GM18499 (cell line): ENCODE data around the gene GALNT9.

Experiments used
- ATAC-seq: cut with Tn5 transposase; IDR thresholded peaks from one replicate; pipeline ENCODE4 v1.9.1; 2021; ENCODE audit warnings: moderate number of reproducible peaks; ENCODE audit not compliant: insufficient read depth, unreplicated experiment

Gene GALNT9

GRCh38 chr12:132178801-132179401, 150.5 kb downstream of the GALNT9 start:
- no peak for ATAC-seq

GRCh38 chr12:132178316-132178715, 151.1 kb downstream of the GALNT9 start:
- no peak for ATAC-seq

- no peak for ATAC-seq
Observed at GRCh38 chr12:132176920-132177551, 152.4 kb downstream of the GALNT9 start.

DNA sequence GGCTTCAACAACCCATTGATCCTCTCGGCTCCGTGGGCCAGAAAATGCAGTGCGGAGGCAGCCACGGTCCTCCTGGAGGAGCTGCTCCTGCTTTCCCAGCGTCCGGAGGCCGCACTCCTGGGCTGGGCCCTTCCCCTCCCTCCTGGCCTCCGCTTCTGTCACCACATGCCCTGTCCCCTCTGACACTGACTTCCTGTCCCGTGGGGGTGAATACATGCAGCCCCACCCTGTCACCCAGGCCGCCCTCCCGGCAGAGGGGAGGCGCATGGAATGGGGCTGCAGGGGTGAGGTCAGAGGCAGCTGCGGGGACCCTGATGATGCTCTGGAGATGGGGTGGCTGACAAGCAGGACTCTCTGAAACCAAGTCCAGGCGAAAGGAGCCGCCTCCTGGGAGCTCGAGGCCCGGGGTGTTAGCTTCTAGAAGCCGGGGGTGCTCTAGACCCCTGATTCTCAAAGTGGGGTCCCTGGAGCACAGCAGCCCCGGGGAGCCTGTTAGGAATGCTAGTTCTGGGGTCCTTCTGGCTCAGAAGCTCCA, 152.9 kb downstream of the GALNT9 start:
- ATAC-seq, result no peak

DNA sequence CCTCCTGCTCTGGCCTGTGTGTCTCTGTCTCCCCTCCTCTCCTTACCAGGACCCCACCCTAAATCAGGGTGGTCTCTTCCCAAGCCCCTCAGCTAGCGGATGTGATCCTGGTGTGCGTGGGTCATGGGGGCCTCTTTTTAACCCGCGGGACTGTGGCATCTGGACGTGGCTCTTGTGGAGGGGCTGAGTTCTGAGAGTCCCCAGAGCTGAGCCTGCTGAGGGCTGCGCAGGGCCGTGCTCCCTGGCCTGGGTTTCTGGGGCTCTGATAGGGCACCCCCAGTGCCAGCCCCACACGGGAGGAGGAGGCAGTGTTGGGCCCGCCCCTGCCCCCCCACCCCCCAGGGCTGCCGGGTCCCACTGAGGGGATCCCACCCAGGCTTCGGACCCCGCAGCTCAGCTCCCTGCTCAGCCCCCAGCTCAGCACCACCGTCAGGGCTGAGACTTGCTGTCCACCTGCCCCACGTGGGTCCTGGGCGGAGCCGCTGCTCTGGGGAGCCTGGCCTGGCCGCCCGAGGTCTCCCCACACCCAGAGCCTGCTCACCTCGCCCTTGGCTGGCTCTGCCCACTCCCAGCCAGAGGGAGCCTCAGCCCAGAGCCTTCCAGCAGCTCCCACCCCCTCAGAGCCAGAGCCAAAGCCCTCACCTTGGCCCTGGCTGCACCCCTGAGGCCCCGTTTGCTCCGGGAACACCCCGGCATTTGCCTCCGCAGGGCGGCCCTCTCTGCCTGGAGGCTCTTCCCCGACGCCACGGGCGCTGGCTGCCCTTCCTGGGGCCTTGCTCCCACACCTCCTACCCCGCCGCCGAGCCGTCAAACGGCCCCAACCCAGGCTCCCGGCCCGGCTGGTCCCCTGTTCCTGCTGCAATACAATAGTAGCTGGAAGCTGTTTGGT, 153.6 kb downstream of the GALNT9 start:
- no peak for ATAC-seq

DNA sequence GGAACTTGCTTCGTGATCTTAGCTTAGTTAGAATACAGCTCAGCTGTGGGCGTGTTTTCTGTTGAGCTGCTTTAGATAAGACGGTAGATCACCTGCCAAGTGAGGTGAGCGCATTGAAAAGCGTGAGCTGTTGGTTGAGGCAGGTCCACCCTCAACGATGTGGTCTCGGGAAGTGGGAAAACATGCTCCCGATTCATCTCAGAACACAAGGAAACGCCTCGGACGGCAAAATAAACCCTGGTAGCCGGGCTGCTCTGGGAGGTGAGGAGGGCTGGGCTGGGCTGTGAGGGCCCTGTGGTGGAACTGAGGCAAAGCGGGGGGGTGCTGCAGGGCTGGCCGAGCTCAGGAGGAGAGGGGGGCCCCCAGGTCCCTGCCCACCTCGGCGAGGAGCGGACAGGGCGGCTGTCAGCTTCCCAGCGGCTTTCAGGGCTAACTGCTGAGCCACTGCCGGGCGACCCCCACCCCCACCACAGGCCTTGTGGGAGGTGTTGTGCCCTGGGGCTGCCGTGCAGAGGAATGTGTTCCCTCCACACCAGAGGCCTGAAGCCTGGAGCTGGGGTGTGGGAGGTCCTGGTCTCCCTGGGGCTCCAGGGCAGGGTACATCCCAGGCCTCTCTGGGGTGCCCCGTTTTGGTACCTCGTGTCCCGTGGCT, 154.4 kb downstream of the GALNT9 start:
- no peak for ATAC-seq

DNA sequence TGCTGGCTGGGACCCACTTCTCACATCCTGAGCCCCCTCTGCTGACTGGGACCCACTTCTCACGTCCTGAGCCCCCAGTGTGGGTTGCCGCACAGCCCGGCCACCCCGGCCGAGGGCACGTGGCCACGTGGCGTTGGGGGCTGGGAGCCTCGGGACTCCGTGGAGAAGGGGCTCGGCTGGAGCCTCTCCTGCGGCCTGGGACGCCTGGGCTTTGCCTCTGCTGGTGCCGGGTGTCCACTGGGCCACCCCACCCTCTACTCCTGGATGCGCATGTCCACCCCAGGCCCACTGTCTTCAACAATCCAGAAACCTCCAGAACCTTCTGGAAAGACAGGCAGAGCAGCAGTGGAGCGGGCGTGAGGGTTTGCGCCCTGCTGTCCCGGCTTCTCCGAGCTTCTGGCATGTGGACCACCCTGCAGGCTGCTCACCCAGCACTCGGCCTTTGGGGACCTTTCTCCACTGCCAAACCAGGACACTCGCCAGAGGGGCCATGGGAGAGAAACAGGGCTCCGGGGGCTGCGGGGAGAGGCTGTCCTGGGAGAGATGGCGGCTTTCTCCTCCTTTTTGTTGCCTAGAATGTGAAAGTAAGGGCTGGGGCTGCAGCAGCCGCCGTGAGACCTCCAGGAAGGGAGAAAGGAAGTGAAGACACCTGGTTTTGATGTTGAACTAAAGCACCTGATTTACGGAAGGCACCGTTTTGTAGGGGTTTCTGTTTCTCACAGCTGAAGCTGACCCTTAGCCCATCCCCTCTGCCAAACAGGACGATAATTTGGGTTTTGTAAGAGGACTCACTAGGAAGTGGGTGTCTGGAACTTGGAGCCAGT, 155.2 kb downstream of the GALNT9 start:
- ATAC-seq, result no peak

DNA sequence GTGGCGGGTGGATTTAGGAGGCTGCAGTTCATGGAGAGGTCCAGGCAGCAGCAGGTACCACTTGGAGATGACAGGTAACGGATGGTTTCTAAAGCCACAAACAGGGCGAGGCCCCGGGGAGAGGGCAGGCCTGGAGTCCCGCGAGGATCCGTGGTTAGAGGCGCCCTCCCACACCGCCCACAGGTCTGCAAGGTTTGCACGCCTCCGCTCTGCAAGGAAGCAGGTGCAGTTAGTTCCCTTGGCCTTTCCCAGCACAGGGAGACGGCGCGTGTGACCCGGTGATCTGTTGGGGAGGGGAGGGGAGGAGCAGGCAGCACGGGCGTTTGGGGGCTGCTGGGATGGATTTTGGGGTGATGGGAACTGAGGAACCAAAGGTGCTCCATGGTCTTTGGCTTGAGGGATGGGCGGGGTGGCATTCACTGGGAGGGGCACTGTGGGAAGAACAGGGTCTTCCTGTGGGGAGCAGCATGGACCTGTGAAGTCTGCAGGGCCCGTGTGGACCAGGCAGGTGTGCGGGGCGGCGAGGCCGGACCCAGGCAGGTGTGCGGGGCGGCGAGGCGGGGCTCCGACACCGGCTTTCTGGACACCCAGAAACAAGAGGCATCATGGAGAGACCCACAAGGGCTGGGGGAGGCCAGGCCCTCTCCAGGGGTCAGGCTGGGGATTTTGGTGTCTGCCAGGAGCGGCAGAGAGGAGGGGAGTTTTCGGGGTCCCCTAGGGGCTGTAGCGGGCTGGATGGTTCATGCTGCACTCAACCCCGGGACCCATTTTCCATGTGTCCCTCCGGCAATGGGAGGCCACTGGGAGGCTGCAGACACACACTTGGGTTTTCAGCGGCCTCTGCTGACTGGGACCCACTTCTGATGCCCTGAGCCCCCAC, 156.0 kb downstream of the GALNT9 start:
- ATAC-seq, result no peak

DNA sequence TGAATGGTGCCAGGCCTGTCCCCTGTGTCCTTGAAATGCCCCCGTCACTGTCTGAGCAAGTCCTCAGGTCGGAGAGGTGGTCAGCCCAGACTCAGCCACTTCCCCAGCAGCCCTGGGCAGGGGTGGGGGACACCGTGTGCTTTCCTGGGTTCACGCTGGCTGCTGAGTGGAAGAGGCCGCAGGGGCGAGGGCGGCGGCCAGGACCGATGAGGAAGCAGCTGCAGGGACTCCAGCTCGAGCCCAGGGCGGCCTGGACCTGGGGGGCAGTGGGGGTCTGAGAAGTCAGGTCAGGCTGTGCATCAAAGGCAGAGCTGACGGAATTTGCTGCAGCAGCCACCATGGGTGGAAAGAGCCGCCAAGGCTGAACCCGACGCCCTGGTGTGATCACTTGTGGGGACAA, 156.8 kb downstream of the GALNT9 start:
- no peak for ATAC-seq

- no peak for ATAC-seq
Observed at GRCh38 chr12:132171968-132172521, 157.3 kb downstream of the GALNT9 start.

DNA sequence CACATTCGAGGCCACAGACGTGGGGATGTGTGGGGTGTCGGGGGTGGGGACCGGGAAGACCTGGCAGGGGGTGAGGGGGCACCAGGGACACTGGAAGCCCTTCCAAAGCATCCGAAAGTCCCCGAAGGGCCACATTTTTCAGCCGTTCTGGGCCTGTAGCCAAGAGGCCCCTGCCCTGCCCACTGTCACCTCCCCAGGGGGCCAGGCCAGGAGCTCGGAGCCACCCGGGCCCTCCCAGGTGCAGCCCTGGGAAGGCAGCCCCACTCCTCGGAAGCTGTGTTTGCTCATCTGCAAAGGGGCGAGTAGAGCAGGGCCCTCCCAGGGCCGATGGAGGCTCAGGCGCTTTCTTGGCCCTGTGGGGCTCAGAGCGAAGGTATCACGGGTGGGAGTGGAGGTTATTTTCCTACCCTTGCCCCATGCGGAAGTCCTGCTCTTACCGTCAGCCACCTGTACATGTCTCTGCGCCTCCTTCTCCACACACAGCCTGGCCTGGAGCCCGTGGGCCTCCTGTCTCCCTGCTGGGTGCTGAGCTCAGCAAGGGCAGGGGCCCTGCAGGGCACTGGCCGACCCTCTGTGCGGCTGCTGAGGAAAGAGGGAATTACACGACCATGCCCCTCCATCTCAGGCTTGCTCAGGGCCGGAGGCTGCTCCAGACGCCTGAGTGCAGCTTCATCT, 158.0 kb downstream of the GALNT9 start:
- ATAC-seq, result no peak

DNA sequence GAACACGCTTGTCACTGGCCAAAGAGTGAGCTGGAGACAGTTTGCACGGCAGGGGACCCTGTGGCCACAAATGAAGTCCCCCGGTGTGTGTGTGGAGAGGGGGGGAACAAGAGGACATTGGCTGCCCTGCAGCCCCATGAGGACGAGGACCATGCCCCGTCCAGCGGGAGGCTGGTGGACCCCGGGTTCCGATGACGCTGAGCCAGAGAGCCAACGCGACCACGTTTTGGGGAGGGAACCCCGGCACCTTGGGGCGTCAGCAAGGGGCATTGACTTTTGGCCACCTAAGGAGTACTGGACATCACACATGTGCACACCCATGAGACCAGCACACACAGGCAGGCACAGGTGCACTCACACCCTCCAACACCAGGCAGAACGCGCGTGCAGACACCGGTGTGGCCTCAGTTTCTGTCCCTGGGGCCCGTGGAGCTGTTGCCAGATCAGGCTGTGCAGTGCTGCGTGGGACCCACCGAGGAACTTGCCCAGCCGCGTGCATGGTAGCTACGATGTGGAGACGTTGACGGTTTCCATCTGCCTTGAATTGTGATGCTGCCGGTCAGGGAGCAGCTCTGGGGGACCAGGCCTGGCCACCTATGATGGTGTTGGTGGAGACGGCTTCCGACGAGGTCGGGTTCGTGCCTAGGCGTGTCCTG, 158.6 kb downstream of the GALNT9 start:
- no peak for ATAC-seq

DNA sequence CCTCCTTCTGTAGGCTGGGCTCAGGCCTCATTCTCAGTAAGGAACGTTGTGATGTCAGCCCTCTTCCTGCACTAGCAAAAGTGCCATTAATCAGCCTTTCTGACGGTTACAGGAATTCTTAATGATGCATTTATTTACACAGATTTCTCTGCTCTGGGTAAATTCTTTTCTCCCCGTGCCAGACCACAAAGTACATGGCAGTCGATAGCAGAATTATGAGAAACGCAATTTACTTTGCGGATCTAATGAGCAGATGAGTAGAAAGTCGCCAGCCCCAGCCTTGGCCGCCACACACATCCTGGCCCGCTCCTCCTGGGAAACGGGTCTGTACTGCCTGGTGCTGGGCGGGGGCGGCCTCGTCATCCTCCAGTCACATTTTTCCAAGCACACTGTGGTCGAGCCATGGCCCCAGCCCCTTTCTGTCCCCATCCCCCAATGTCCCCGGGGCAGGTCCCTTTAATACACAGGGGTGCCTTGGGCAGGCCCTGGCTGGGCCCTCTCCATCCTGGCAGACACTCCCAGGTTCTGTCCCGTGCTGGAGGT, 159.2 kb downstream of the GALNT9 start:
- ATAC-seq, result no peak

DNA sequence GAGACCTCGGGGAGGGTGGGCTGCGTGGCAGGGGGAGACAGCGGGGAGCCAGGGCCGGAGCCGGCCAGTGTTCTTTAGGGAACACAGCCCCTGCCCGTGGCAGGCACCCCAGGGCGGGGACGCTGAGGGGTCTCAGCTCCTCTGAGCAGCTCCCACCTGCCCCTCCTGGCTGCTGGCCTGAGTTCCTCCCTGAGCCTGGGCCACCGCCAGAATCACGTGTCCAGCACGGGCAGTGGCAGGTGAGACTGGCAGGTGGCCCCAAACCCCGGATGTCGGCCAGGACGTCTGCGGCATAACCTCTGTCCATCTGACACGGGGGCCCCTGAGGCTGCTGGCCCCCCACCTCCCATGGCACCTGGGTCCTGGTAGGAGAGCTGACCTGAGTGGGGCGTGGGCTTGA, 160.0 kb downstream of the GALNT9 start:
- ATAC-seq, result no peak

DNA sequence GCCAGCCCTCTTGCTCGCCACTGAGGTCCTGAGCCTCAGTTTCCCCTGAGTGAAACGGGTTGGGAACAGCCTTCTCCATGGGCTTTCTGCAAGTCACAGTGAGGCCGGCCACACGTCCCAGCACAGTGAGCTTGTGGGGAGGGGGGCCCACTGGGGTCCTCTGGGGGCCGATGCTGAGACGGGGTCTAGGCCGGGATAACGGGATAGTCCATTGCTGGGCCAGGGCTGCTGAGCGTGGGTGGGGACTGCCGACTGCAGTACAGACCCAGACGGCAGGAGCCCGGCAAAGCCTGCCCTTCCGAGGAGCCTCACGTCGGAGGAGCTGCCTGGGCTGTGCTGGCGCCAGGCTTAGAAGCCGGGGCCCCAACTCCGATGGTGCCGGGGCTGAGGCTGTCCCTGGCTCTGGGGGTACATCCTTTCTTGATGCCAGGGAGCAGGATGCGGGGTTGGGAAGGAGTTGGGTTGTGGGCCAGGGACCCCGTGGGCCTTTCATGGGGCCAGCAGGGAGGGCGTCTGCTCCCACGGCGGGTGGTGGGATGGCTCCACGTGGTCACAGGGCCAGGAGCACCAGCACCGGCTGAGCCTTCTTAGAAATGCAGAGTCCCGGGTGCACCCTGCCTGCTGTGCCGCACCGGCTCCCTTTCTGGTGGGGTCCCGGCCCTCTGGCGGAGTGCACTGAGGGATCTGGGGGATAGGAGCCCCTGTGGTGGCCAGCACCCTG, 160.9 kb downstream of the GALNT9 start:
- no peak for ATAC-seq

DNA sequence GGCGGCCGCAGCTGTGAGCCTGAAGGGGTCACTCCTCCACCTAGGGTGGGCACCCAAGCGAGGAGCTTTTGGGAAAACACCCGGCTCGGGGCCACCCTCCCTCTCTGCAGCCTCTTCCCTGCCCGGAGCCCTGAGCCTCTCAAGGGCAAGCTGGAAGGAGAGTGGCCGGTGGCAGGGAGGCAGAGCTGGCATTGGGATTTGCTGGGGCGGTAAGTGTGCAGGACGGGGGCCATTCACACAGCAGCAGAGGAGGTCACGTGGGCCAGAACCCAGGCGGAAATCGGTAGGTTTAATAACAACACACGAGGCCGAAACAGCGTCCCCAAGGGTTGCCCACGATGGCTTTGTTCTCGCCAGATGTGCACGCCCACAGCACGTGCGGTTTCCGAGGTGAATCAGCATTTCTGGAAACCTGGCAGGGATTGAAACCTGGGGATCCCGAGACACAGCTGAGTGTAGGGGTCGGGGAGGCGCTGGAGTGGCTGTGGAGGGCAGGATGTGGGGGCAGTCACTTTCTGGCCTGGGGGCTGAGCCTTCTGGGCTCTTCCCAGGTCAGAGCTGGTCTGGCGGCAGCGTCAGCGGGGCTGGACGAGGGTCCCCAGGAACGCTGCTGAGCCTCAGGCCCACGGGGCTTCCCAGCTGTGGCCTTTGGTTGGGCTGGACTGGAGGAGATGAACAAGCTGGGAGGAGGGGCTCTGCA, 161.6 kb downstream of the GALNT9 start:
- ATAC-seq, result no peak
